Kasumi-1 (cell line): ENCODE results near the gene KIAA0232.
"Not testable (repeated sequence)": the region's sequence is repeated elsewhere in the genome, so short reads cannot be mapped to it uniquely, and the experiment has no call there.

Experiments
- DNase-seq, 2 experiments: peaks; one replicate each; lab custom pipeline; 2025; lab: John Stamatoyannopoulos, UW

Gene KIAA0232

GRCh38 chr4:6881908-6882307 is 99.4 kb downstream of the KIAA0232 start:
- no peak for DNase-seq

GRCh38 chr4:6884341-6884870 is 101.9 kb downstream of the KIAA0232 start:
- DNase-seq = no peak

- peak; percentile 92 to 94 for DNase-seq
Observed at GRCh38 chr4:6885953-6886557, 103.5 kb downstream of the KIAA0232 start.

- no peak for DNase-seq
Observed at GRCh38 chr4:6886886-6887285, 104.4 kb downstream of the KIAA0232 start.

- DNase-seq = peak; percentile 81 to 84
Observed at GRCh38 chr4:6887591-6888371, 105.3 kb downstream of the KIAA0232 start.

GRCh38 chr4:6888506-6889071 is 106.1 kb downstream of the KIAA0232 start:
- no peak for DNase-seq

- no peak for DNase-seq
Observed at GRCh38 chr4:6889101-6889735, 106.7 kb downstream of the KIAA0232 start.

GRCh38 chr4:6889736-6890324 is 107.3 kb downstream of the KIAA0232 start:
- no peak for DNase-seq

GRCh38 chr4:6890358-6890757 is 107.8 kb downstream of the KIAA0232 start:
- DNase-seq = no peak

GRCh38 chr4:6890971-6891370 is 108.4 kb downstream of the KIAA0232 start:
- DNase-seq = not testable (repeated sequence)

GRCh38 chr4:6891436-6892170 is 109.1 kb downstream of the KIAA0232 start:
- peak; percentile 87 to 91 for DNase-seq

- DNase-seq = peak; percentile 97 to 98
Observed at GRCh38 chr4:6892190-6892908, 109.8 kb downstream of the KIAA0232 start.

- DNase-seq = no peak
Observed at GRCh38 chr4:6892909-6893202, 110.3 kb downstream of the KIAA0232 start.

- DNase-seq = no peak
Observed at GRCh38 chr4:6893449-6894085, 111.0 kb downstream of the KIAA0232 start.

GRCh38 chr4:6894086-6894478 is 111.6 kb downstream of the KIAA0232 start:
- no peak for DNase-seq

- no peak for DNase-seq
Observed at GRCh38 chr4:6894528-6895498, 112.3 kb downstream of the KIAA0232 start.

- no peak for DNase-seq
Observed at GRCh38 chr4:6896035-6896434, 113.5 kb downstream of the KIAA0232 start.

GRCh38 chr4:6898763-6899162 is 116.2 kb downstream of the KIAA0232 start:
- no peak for DNase-seq

- DNase-seq = no peak
Observed at GRCh38 chr4:6900181-6900812, 117.8 kb downstream of the KIAA0232 start.
